Immature natural killer cell (primary cell): Measurements from ENCODE around the gene DDX56. TPM values are rescaled to one million over a fixed set of nuclear protein-coding genes. Genes with fewer than 3 reads are reported as not detected.

ENCODE experiments used
- DNase-seq, 3 donors: peaks; one replicate each; pipeline ENCODE4 v3.0.0; 2022; ENCODE audit warnings: mixed read lengths in 1 of 3
- H3K27ac Mint-ChIP-seq, 6 donors: one replicate each; pipeline ENCODE4 v1.8.0; 2020; ENCODE audit warnings: mixed read lengths in 6 of 6, mild to moderate bottlenecking in 5 of 6, inconsistent platforms in 4 of 6, moderate library complexity in 3 of 6
- H3K27me3 Mint-ChIP-seq, 3 donors: one replicate each; pipeline ENCODE4 v1.8.0; 2020 to 2021; ENCODE audit warnings: low read depth in 3 of 3, mild to moderate bottlenecking in 3 of 3, mixed read lengths in 3 of 3, moderate library complexity in 3 of 3, inconsistent platforms in 1 of 3
- H3K36me3 Mint-ChIP-seq, 3 donors: one replicate each; pipeline ENCODE4 v1.8.0; 2020; ENCODE audit warnings: mixed read lengths in 3 of 3, inconsistent platforms in 2 of 3, mild to moderate bottlenecking in 2 of 3
- H3K4me1 Mint-ChIP-seq, 2 donors: one replicate each; pipeline ENCODE4 v1.8.0; 2020; ENCODE audit warnings: inconsistent platforms in 2 of 2, mild to moderate bottlenecking in 2 of 2, mixed read lengths in 2 of 2, moderate library complexity in 1 of 2
- H3K4me3 Mint-ChIP-seq, 5 donors: one replicate each; pipeline ENCODE4 v1.8.0; 2020; ENCODE audit warnings: mild to moderate bottlenecking in 5 of 5, mixed read lengths in 5 of 5, inconsistent platforms in 3 of 5, moderate library complexity in 3 of 5
- H3K9me3 Mint-ChIP-seq, 6 donors: one replicate each; pipeline ENCODE4 v1.8.0; 2020; ENCODE audit warnings: mild to moderate bottlenecking in 6 of 6, mixed read lengths in 6 of 6, inconsistent platforms in 4 of 6, moderate library complexity in 3 of 6
- polyA plus RNA-seq, 3 donors: library from polyadenylated mRNA; unstranded; fragments of 300-500 nt; fragmentation: Illumina TruSeq; gene quantifications; one replicate each; pipeline ENCODE4 v1.2.3, GENCODE V29; 2021

The DDX56 gene
- polyA plus RNA-seq, 3 donors from 2014 or later = 29.3 to 41.9 (median 33.8) TPM

DNA sequence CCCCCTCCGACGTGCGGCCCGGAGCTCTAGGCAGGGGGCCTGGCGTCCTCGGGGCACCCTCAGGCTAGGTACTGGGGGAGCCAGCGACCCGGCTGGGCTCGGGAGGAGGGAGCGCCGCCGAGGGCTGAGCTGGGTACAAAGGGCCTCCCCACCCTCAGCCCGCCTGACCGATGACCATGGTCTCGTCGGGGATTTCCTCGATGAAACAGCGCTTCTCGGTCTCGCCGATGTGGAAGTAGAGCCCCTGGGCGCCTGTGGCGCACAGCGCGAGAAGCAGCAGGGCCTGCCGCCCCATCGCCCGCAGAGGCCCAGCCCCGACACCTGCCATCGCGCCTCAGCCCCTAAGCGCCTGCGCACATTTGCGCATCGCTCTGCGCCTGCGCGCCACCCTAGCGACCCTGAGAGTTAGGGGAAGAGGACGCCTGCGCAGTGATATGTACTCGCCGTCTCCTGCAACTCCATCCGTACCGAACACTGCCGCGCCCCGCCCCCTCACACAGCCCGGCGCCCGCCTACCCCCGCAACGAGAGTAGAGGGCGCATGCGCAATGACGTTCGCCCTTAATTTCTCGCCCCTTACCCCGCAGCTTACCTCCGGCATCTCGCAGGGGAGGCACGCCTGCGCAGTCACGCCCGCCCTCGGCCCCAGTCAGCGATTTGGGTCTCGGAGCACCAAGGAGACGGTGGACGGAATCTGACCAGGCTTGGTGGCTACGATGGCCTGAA is 8.3 kb upstream of the DDX56 start, which contains the start of gene TMED4:
TMED4 (minus strand) TSS at position 353 of the 725 bp plus-strand sequence; CDS start at position 328, 25 bp downstream.
- H3K27ac Mint-ChIP-seq = peak within 1 kb of the TSS; percentile 95 to 98 (median 96)
- H3K4me1 Mint-ChIP-seq = peaks cover 34 to 36% of the 10 kb centered on the region in 2 donors
- H3K9me3 Mint-ChIP-seq = no peaks in the 10 kb centered on the region
- peaks cover 9 to 14% (median 12%) of the 10 kb centered on the region in 3 donors for H3K36me3 Mint-ChIP-seq
- peaks cover 7 to 11% (median 9%) of the 10 kb centered on the region in 3 donors for H3K27me3 Mint-ChIP-seq
- DNase-seq = peak; percentile 100
- peak within 1 kb of the TSS; percentile 86 to 93 (median 90) for H3K4me3 Mint-ChIP-seq

DNA sequence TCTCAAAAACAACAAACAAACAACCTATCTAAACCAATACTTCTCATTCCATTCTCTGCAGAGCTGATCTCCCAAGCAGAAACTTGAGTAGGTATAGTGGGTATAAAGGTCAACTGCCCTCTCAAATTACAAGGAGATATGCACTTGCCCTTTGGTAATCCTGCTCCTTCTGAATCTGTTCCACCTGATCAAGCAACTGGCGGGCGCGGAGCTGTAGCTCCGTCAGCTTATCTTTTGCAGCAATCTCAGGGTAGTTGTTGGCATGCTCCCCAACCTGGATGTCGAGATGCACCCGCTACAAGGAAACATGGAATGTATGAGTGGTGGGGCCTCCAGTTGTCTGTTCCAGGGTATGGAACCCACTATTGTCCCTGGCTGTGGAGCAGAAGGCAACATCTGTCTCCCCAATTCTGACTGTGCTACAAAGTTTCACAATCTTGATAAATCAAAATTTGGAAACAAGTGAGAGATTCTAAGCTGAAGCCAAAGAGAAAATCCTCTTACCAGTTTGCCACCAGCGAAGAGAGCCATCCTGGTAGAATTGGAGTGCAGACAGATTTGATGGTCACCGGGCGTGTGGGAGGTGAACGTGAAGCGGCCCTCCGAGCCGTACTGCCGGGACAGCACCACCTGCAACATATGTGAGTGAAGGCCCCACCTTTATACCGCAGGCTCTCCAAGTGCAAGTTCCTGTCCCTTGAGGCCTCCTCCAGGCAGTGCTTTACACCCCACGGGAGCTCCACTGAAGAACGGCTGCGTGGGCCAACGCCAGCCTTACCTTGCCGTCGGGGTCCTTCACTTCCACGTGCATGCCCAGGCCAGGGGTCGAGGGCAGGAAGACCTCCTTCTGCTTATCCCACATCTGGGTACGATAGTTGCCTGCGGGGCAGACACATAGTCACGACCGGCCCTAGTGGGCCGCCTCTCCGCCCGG is 7.5 kb upstream of the DDX56 start:
- H3K9me3 Mint-ChIP-seq = no peaks in the 10 kb centered on the region

DNA sequence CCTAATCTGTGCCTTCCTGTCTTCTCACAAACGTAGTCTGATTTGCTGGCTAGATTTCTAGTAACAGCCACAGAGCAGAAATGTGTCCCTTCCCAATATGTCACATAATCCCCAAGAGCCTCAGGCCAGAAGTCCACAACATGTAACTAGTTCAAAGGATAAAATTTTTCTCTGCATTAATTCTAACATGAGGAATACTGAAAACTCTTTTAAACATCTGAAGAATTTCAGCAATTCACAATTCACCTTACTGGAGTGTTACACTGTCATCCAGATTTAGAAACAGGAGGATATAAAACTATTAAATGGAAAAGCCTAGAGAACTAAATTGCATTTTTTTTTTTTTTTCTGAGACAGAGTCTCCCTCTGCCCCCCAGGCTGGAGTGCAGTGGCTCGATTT is 2.5 kb upstream of the DDX56 start:
- no peak for DNase-seq
- peaks cover 9 to 29% (median 12%) of the 10 kb centered on the region in 3 donors for H3K36me3 Mint-ChIP-seq

More for the DNA sequence above, 7.5 kb upstream of the DDX56 start:
- Mint-ChIP-seq H3K27me3 (peaks cover 7 to 11% (median 9%) of the 10 kb centered on the region in 3 donors), H3K36me3 (peaks cover 9 to 14% (median 12%) of the 10 kb centered on the region in 3 donors), H3K4me3 (peak overlapping the region; percentile 86 to 93 (median 90)), H3K27ac (peak overlapping the region; percentile 95 to 98 (median 96)), H3K4me1 (peaks cover 35 to 36% of the 10 kb centered on the region in 2 donors)
- no peak for DNase-seq

DNA sequence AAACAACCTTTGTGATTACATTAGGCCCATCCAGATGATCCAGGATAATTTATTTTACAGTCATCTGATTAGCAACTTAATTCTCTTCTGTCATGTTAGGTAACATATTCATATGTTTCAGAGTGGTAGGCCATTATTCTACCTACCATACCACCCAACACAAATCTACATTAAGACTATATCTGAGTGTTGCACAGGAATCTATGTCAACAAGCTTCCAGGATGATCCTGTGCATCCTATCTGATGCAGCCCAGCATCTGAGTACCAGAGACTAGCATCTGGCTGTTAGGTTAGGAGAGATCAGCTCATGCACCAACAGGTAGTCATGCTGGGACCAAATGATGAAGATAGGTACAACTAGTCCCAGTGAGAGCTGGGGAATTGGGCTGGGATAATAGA is 1.3 kb upstream of the DDX56 start:
- peaks cover 41 to 52% of the 10 kb centered on the region in 2 donors for H3K4me1 Mint-ChIP-seq
- H3K4me3 Mint-ChIP-seq = peak overlapping the region; percentile 62 to 97 (median 97)
- peak overlapping the region; percentile 95 to 99 (median 98) for H3K27ac Mint-ChIP-seq
- no peaks in the 10 kb centered on the region for H3K9me3 Mint-ChIP-seq
- DNase-seq = no peak
- H3K36me3 Mint-ChIP-seq = peaks cover 9 to 35% (median 11%) of the 10 kb centered on the region in 3 donors
- H3K27me3 Mint-ChIP-seq = peaks cover 0 to 9% (median 7%) of the 10 kb centered on the region in 3 donors

More for the DNA sequence above, 2.5 kb upstream of the DDX56 start:
- Mint-ChIP-seq H3K4me1 (peaks cover 51 to 62% of the 10 kb centered on the region in 2 donors), H3K4me3 (peak overlapping the region in 4 of 5 donors; percentile 11 to 62 (median 36)), H3K9me3 (no peaks in the 10 kb centered on the region), H3K27me3 (peaks cover 0 to 9% (median 7%) of the 10 kb centered on the region in 3 donors), H3K27ac (peak overlapping the region; percentile 3 to 81 (median 57))

DNA sequence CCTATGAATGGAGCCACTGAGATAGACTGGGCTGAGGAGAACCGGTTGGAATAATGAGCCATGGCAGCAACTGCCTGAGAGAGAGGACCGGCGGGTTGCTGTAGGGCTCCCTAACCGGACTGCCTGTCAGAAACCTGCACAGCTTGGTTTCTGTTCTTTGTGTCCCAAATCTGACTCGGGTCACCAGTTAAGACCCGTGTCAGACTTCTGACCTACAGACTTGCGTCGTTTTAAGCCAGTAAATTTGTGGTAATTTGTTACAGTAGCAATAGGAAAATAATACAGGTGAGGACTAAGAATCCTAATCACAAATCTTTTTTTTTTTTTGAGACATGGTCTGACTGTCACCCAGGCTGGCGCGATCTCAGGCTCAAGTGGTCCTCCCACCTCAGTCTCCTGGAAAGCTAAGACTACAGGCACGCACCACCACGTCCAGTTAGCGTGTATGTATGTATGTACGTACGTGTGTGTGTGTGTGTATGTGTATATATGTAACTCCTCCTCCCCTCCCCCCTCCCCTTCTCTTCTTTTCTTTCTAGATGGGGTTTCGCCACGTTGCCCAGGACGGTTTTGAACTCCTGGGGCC is 672 bp upstream of the DDX56 start:
- Mint-ChIP-seq H3K4me3 (peak overlapping the region; percentile 92 to 97 (median 97)), H3K27me3 (peaks cover 0 to 9% (median 7%) of the 10 kb centered on the region in 3 donors), H3K36me3 (peaks cover 2 to 35% (median 4%) of the 10 kb centered on the region in 3 donors), H3K27ac (peak overlapping the region; percentile 95 to 99 (median 98)), H3K4me1 (peaks cover 36 to 45% of the 10 kb centered on the region in 2 donors), H3K9me3 (no peaks in the 10 kb centered on the region)
- DNase-seq = no peak

DNA sequence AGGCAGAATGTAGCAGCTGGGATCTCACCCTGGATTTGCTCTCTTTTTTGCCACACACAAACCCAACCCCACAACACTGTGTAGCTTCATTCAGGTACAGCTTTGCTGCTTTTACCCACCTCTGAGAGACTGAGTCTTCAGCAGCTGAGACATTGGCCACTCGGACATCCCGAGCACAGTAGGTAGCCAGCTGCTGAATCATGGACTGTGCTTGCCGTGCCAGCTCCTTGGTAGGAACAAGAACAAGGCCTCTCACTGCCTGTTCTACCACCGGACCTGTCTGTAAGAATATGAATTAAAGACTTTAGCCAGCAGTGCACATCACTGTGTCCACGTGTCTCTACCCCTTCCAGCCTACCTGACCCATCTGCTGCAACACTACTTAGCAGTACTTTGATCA is 937 bp downstream of the DDX56 start:
- Mint-ChIP-seq H3K36me3 (peaks cover 4 to 41% (median 8%) of the 10 kb centered on the region in 3 donors), H3K9me3 (no peaks in the 10 kb centered on the region), H3K4me3 (peak overlapping the region; percentile 92 to 97 (median 97)), H3K4me1 (peaks cover 36 to 39% of the 10 kb centered on the region in 2 donors), H3K27me3 (peaks cover 0 to 7% (median 7%) of the 10 kb centered on the region in 3 donors), H3K27ac (peak overlapping the region; percentile 95 to 99 (median 98))
- no peak for DNase-seq

DNA sequence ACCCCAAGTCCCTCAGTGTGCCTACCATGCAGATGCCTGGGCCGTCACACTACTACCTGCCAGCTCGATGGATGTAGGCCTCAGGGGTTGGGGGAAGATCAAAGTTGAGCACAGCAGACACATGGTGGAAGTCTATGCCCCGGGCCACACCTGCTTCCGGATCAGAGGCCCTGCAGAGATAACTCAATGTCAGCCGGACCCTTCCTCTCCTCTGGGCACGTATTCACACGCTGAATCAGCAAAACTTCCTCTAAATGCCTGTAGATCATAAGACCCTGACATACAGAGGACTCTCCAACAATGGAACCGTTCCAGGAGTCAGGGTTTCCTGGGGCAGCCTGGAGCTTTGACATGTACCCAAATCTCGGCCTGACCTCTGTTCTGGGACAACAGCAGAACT is 3.7 kb downstream of the DDX56 start:
- no peaks in the 10 kb centered on the region for H3K9me3 Mint-ChIP-seq
- H3K27me3 Mint-ChIP-seq = peaks cover 0 to 7% (median 7%) of the 10 kb centered on the region in 3 donors
- H3K4me3 Mint-ChIP-seq = no peak overlapping the region
- peaks cover 33 to 43% of the 10 kb centered on the region in 2 donors for H3K4me1 Mint-ChIP-seq
- H3K27ac Mint-ChIP-seq = no peak overlapping the region
- no peak for DNase-seq
- H3K36me3 Mint-ChIP-seq = peaks cover 8 to 46% (median 8%) of the 10 kb centered on the region in 3 donors

DNA sequence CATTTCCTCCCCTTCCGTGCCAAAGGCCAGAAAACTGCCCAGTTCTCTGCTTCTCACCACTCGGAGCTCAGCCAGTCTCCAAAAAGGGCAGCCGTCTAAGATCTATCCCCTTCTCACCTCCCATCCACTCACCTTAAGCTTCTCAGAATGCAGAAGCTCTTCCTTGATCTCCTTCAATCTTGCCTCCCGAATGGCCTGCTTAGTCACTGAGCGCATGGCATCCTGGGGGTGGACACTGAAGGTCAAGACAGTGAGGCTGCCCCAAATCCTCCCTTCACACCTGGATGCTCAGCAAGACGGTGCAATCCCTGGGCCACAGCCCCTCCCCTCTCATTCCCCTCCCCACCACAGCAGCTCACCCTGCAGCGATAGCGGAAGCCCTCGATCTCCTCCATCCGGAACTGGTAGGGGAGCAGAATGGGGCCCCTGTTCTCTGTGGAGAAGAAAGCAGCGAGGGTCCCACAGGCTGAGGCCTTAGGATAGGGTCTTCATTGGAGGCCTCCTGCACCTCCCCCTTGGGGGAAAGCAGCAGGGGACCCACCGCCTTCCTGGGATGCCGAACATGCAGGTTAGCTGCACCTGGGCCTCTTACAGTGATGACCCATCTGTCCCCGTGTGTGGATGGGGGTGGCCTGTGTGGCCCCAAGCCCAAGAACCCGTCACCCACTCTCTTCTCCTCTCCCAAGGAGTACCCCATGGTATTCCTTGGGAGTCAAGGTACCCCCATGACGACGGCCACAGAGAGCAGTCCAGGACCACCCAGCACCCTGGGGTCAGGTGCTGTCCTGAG is 4.7 kb downstream of the DDX56 start:
- Mint-ChIP-seq H3K27me3 (peaks cover 0 to 5% (median 3%) of the 10 kb centered on the region in 3 donors), H3K4me3 (peak overlapping the region in 1 of 5 donors; percentile 25), H3K9me3 (no peaks in the 10 kb centered on the region), H3K4me1 (peaks cover 23 to 33% of the 10 kb centered on the region in 2 donors), H3K27ac (peak overlapping the region in 3 of 6 donors; percentile 18 to 63 (median 18)), H3K36me3 (peaks cover 8 to 46% (median 10%) of the 10 kb centered on the region in 3 donors)
- no peak for DNase-seq

DNA sequence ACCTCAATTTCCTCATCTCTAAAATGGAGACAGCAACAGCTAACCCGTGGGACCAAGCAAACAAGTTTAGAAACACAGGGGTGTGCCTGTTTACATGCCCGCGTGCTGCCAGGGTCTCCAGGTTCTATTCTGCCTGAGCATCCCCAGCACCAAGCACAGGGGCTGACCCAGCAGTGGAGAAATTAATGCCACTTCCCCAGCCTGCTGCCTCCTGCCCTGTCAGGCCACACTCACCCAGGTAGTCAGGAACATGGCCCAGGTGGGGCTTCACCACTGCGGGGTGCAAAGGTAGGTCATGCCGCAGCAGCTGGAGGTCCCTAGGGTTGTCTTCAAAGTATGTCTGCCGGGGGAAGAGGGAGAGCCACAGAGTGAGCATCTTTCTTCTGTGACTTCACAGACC is 5.8 kb downstream of the DDX56 start:
- Mint-ChIP-seq H3K27me3 (peaks cover 0 to 3% (median 0%) of the 10 kb centered on the region in 3 donors), H3K4me1 (peaks cover 12 to 22% of the 10 kb centered on the region in 2 donors), H3K9me3 (no peaks in the 10 kb centered on the region), H3K27ac (peak overlapping the region in 2 of 6 donors; percentile 33 to 62), H3K36me3 (peaks cover 8 to 46% (median 10%) of the 10 kb centered on the region in 3 donors), H3K4me3 (no peak overlapping the region)
- DNase-seq = no peak

DNA sequence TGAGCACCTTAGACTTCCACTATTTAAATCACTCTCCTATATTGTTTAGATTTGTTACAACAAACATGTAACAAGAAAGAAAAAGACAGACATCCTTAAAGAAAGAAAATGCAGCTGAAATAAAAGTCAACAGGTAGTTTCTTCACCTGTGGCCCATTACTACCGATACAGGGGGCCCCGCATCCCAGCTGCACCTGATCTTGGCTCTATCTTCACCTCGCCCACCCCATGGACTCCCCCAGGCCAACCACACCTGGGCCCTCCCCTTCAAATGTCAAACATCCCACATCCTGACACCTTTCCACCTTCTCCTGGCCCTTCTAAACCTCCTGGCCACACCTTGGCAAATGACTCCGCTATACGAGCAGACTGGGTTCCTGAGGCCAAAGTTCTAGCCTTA is 7.0 kb downstream of the DDX56 start:
- no peak for DNase-seq
- Mint-ChIP-seq H3K27ac (peak overlapping the region in 3 of 6 donors; percentile 48 to 80 (median 74)), H3K4me1 (peaks cover 3 to 10% of the 10 kb centered on the region in 2 donors), H3K27me3 (peaks cover 0 to 3% (median 0%) of the 10 kb centered on the region in 3 donors), H3K9me3 (no peaks in the 10 kb centered on the region), H3K36me3 (peaks cover 8 to 39% (median 10%) of the 10 kb centered on the region in 3 donors), H3K4me3 (no peak overlapping the region)

DNA sequence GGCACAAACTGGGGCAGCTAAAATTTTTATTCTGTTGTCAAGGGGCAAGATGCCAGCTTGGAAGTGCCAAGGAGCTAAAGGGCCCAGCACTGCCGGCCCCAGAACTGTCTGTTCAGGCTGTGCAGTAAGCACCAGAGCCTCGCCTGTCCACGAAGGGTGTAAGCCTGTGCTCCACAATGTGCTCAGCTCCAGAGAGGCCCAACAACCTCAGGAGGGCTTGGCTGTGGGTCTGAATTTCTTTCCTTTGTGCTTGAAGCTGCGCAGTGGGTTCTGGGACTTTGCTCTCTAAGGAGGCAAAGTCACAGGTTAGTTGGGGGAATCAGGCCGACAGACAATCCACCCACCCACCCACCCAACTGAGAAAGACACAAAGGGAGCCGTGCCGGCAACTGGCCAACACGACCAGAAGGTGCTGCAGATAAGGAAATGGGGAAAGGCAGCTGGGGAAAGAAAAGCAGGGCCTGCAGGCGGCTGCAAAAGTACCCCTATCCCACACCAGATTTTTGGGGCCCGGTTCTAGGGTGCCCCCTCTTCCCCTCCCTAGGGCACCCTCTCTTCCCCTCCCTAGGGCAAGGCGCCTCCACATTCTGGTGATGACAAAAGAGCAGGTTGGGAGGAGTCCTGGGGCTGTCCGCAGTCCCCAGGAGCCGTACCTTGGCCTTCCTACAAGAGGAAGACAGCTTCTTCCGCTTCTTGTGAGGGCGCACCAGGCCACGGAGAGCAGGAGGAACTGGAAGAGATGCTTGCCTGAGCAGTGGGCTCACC is 7.7 kb downstream of the DDX56 start:
- Mint-ChIP-seq H3K36me3 (peaks cover 8 to 36% (median 10%) of the 10 kb centered on the region in 3 donors), H3K27ac (peak overlapping the region in 4 of 6 donors; percentile 41 to 69 (median 63)), H3K4me3 (no peak overlapping the region), H3K9me3 (no peaks in the 10 kb centered on the region), H3K4me1 (peaks cover 3 to 8% of the 10 kb centered on the region in 2 donors), H3K27me3 (peaks cover 0 to 3% (median 0%) of the 10 kb centered on the region in 3 donors)
- DNase-seq = no peak
